HG03558 (cell line): ENCODE results near the gene C11orf42.
"Not testable (repeated sequence)": the region's sequence is repeated elsewhere in the genome, so short reads cannot be mapped to it uniquely, and the experiment has no call there.

ENCODE experiments used
- ATAC-seq: cut with Tn5 transposase; IDR thresholded peaks from one replicate; pipeline ENCODE4 v1.9.1; 2021; ENCODE audit warnings: moderate number of reproducible peaks; ENCODE audit not compliant: unreplicated experiment; ENCODE audit errors: extremely low read depth

Gene C11orf42

DNA sequence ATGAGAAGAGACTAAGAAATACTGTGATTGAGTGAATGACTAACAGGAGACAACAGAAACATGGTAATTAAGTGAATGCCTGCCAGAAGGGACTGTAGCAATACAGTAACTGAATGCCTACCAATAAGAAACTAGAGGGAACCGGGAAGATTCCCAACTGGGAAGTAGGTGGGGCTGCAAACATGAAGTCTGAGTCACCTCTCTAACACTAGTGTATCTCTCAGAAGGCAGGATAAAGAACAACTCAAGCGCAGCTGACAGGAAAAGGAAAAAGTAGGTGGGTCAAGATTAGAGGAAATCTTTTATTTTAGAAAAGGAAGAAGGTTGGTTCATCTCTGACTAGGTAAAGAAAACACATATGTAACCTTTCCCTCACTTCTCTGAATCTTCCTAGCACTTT is 14.0 kb downstream of the C11orf42 start:
- ATAC-seq: no peak

DNA sequence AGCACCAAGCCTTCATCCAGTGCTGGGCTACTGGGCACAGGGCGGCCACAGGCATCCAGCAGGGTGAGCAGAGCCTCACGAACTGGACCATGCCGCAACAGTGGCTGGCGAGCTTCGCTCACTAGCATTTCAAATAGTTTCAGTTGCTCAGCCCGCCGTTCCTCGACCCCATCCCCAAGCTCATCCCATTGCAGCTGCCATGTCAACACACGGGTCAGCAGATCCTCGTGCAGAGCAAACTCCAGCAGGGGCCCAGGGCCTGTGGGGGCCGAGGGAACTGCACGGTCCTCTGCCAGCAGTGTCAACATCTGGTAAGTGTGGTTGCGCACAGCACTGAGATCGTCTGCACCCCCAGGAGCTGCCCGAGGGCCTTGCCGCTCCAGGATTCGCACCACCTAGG is 18.5 kb downstream of the C11orf42 start:
- ATAC-seq: no peak

DNA sequence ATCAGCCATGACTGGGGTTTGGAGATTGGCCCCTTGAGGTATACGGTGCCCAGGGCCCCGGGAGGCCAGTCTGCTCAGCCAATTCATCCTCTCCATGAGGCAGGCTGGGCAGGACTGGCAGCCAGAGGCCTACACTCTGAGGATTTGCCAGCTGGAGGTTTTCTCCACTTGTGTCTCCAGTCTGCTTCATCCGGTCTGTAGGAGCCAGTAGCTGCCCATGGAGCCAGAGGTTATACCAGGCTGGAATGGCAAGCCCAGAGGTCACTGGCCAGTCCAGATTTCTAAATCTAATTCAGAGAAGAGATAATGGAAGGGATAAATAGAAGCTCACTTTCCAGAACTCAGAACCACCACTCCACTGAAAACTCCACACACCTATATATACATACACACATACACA is 19.1 kb downstream of the C11orf42 start:
- ATAC-seq: no peak

DNA sequence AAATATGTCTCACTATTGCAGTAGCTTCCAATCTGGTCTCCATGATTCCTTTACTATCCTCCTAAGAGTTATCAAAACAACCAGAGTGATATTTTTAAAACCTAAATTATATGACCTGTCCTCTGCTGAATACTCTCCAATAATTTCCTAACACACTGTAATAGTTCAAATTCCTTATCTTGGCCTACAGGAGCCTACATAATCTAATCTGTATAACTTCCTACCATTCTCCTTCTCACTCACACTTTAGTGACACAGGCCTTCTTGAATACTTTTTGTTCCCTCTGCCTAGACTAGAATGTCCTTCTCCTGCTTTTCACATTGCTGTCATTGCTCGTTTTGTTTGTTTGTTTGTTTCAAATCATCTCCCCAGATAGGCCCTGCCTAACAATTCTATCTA is 19.7 kb downstream of the C11orf42 start:
- ATAC-seq: no peak

DNA sequence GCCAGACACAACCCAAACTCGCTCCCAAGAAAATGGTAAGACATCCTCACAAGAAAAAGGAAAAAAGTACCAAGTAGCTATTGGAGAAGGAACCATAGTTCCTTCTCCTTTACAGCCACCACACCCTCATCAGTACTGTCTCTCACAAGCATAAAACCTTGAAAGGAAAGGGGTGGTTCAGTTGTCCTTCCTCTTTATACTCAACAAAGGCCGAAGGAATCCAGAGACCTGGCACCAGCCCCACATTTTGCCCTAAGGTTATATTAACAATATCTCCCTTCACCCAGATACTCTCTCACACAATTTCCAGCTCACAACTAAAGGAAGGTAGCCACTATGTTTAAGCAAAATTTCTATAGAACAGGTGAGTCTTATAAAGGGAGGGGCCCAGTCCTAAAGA is 20.5 kb downstream of the C11orf42 start:
- no peak for ATAC-seq

DNA sequence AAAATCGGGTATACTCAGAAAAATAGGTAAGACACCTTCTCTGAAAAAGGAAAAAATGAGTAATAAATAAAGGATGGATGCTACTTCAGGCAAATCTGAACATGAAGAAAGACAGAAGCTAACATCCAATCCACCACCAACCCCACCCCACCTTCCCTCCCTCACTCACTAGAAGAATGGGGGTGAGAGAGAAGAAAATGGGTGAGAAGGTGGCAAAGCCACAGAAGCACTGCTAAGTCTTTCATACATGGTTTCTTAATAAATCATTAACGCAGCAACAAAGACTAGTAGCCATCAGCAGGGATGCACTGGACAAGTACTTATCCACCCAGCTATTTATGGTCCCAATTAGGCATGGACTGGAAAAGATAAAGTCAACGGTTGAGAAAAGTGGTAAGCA is 23.2 kb downstream of the C11orf42 start:
- no peak for ATAC-seq

DNA sequence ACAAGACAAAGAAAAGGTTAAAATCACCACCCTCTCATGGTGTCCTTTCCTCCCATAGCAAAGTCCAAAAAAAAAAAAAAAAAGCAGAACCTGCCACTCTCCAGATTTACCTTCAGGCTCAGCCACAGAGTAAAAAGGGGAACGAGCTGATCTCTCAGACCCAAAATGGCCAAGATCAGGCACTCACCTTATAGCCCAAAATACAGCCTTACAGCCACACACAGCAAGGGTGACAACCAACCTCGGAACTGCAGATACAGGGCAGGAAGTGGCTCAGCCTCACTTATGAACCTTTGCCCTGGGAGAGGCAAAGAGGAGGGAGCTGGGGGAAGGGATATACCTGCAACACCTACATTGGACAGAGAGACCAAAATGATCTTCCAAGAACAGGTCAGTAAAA is 24.6 kb downstream of the C11orf42 start:
- no peak for ATAC-seq

DNA sequence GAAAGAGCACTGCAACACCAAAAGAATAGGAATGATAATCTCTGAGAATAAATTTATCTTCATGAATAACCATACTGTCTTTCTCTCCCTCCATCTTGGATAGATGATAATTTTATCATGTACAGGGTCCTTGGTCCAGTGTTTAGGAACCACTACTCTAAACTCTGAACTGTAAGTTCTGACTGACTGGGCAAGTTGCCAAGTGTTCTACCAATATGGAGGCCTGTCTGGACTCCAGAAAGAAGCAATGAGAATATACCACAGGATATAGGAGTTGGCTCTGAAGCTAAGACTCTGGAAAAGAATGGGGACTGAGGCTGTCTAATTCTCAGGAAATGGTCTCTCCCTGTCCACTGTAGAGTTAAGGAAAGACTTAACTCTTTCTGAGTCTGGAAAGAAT is 27.5 kb downstream of the C11orf42 start:
- ATAC-seq: no peak

DNA sequence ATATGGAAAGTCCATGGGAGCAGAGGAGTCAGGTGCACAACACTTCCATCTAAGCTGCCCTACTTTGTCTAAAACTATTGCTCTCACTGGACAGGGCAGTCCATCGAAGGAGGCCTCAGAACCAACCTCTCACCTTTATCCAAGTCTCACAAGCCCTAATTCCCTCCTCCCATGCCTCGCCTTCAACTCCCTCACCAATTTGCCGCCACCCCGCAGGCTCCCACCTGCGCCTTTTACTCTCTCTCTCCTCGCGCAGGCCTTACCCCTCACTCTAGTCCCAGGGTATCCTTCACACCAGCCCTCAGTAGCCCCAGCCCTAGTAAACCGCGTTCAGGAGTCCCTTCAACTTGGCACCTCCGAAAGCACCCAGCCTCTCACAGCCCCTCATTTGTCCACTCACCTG is 28.6 kb downstream of the C11orf42 start:
- ATAC-seq: no peak

DNA sequence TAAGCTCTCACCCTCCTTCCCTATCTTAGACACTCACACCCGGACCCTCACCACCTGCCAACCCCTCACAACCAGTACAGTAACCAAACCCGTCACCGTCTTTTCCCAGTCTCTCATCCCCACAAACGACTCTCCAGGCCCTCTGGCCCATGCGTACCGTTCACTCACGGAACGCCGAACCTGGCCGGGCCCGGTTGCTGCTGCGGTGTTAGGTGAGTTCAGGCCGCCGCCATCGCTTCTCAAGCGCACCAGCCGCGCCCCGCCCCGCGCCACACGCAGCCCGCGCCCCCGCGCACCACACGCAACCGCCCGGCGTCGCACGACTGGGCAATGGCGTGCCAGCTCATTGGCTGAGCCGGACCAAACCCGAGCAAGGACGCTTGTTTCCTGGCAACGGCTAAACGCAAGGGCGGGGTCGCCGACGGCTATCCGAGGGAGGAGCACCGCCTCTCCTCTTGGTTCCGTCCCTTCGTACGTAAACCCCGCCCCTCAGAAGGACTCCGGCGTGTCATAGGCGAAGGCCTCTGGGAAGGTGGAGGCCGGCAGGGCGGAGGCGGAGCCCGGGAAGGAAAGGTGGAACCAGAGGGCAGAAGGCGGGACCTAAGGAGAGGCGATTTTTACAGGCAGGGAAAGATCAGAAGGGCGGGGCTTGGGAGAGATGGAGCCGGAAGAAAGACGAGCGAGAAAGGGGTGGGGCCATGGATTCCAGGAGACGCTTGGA is 29.2 kb downstream of the C11orf42 start, which contains the start of gene FHIP1B:
Gene FHIP1B, minus strand, starts transcription at position 250 of the 721 bp plus-strand sequence. CDS start 10,120 bp downstream, outside the sequence.
- peak; percentile 92 for ATAC-seq

DNA sequence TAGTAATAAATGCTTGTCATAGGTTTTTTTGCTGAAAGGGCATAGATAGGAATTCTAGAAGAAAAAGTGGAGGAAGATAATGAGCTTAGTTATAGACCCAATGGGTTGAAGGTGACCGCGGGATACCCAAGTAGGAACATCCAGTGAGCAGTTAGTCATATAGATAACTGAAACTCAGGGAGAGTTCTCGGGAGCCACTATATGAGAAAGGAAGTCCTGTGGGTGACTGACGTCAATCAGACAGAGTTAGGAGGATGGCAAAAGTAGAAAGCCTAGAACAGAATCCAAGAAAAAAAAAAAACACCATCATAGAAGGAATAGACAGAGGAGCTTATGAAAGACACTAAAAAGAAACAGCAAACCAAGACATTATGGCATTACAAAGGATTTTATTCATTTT is 31.9 kb downstream of the C11orf42 start:
- ATAC-seq: no peak

DNA sequence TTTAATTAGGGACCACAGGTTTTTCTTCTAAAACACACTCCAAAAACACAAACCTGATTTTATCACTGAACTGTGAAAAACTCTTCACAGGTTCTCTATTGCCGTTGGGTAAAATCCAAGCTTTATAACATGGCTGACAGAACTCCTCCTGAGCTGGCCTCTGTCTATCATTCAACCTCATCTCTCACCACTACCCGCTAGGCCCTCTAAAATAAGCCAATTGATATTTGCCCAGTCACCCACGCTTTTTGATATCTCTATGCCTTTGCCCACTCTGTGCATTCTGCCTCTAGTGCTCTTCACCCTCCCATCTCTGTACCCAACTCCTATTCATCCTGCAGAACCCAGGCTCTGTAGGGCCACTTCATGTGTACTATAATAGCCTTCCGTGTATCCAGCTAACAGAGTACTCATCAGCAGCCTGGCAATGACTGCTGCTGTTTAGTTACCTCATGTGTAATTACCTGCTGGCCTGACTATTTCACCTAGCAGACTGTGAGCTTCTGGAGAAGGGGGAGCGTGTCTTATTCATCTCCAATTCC is 32.5 kb downstream of the C11orf42 start:
- no peak for ATAC-seq

DNA sequence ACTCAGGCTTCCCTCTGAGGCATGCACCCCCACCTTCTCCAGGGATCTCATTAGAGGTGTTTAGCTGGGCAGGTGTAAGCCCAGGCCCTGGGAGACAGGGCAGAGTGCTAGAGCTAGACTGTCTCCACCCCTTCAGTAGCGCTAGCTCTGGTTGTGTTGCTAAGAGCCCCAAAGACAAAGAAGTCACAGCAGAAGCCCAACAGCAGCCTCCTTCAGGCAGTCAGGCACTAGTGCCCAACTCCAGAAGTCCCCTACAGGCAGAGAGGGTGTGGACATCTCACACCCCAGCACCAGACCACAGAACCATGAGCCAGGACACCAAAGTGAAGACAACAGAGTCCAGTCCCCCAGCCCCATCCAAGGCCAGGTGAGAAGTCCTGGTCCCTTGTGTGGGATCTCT is 33.5 kb downstream of the C11orf42 start, which contains the start of gene CNGA4:
Gene CNGA4, plus strand, starts transcription at position 188 of the 400 bp plus-strand sequence. Its CDS starts 118 bp downstream, at position 306.
- no peak for ATAC-seq

DNA sequence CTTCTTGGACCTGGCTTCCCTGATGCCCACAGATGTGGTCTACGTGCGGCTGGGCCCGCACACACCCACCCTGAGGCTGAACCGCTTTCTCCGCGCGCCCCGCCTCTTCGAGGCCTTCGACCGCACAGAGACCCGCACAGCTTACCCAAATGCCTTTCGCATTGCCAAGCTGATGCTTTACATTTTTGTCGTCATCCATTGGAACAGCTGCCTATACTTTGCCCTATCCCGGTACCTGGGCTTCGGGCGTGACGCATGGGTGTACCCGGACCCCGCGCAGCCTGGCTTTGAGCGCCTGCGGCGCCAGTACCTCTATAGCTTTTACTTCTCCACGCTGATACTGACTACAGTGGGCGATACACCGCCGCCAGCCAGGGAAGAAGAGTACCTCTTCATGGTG is 34.8 kb downstream of the C11orf42 start:
- no peak for ATAC-seq

DNA sequence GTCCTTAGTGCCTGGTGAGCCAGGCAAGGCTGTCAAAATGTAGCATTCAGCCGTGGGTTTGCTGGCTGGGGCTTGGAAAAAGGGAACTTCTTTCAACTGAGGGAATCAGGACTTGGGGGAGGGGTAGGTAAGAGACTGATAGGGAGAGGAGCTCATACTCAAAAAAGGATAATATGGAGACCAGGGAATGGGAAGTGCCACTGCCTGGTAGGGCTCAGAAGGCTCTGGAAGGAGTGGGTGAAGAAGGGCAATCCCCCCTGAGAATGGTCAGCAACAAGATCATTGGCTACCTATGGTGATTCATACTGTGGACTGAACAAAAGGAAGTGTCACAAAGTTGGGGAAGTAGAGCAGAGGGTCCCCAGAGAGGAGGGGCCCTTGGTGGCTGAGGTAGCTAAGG is 35.4 kb downstream of the C11orf42 start:
- no peak for ATAC-seq

DNA sequence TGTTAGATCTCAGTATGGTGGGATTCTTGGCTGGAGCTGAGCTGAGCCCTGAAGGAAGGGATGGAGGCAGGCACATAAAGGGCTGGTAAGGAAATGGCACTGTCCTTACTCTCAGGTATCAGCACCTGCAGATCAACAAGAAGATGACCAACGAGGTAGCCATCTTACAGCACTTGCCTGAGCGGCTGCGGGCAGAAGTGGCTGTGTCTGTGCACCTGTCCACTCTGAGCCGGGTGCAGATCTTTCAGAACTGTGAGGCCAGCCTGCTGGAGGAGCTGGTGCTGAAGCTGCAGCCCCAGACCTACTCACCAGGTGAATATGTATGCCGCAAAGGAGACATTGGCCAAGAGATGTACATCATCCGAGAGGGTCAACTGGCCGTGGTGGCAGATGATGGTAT is 36.0 kb downstream of the C11orf42 start:
- ATAC-seq: no peak

DNA sequence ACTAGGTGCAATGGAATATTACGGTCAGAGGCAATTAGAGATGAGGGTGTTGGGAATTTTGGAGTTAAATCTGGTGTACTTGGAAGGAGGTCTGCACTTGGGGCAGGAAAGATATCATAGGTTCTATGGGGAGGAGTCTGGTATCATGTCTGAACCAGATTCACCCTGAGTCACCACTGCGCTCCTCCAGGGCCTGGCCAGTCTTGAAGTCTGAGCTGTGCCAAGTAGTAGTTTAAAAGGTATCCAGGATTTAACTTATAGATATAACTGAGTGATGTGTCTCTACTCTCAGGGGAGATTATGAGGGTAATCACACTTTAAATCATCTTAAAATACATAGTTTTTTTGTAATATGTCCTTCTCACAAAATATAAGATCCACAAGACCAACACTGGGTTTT is 40.2 kb downstream of the C11orf42 start:
- no peak for ATAC-seq

DNA sequence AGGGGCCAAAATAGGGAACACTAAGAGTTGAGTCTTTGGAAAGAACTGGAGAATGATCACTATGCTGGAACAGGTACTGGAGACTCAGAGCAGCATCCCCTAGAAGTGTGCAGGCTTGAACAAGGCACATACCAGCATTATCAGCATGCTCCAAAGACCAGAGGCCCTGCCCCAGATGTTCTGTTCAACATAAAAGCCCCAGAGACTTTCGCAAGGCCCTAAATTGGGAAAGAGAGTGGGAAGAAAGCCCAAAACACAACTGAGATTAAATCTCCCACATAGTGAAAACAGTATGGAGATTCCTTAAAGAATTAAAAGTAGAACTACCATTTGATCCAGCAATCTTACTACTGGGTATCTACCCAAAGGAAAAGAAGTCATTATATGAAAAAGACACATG is 42.9 kb downstream of the C11orf42 start:
- no peak for ATAC-seq

DNA sequence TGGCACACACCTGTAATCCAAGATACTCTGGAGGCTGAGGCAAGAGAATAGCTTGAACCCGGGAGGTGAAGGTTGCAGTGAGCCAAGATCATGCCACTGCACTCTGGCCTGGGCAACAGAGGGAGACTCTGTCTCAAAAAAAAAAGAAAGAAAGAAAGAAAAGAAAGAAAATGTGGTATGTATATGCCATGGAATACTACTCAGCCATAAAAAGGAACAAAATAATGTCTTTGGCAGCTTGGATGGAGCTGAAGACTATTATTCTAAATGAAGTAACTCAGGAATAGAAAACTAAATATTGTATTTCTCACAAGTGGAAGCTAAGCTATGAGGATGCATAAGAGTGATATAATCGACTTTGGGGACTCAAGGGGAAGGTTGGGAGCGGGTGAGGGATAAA is 43.5 kb downstream of the C11orf42 start:
- not testable (repeated sequence) for ATAC-seq

DNA sequence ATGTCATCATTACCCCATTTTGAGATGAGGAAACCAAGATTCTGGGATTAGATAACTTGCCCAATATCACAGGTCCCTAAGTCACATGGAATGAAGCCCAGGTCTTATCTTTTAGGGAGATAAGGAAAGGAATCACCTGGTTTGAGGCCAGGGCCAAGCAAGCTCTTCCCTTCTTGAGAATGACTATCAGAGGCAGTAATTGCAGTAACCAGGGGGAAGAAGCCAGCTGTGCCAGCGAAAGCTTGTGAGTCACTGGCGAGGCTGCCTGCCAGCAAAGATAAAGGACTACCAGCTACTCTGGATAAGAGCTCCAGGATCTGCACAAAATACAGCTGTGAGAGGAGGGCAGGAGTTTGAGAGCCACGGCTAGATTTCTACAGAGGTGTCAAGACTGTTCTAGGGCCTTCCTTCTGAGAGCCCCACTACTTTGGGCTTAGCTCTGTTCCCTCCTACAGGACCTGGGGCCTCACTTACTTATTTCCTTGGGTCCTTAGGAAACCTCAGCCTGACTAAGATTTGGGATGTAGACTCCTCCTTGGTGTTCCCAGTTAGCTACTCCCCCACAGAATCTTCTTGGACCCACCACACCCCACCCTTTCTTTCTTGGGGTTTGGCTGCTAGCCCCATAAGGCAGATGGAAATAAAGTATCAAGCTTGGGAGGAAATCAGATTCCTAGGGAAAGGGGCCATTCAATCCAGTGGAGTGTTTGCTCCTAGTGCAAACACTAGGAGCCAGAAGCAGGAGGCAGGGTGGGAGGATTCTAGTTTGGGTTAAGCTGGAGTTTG is 44.6 kb downstream of the C11orf42 start:
- no peak for ATAC-seq

DNA sequence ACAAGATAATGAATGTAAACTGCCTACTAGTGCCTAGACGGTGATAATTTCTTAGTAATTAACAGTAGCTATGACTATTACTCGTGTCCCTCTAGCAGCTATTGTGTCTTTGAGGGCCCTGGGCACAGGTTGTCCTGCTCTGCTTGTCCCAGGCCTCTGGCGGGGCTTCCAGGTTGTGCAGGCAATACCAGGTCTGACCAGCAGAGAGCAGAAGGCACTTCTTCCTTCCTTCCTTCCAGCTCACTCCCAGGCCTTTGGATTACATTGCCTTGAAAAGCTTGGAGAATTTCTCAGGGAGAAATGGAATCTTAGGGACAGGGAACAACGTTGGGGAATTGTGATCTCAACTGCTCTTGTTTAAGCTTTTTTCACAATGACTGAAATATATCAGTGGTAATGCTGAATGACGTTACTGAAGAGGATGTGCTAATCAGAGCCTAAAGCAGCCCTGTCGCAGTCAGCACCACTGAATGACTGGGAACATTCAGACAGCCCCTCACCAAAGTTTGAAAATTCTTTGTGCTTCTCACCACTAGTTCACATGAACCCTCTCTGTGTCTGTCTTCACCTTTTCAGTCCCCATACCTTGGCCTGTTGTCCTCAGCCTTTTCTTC is 45.9 kb downstream of the C11orf42 start:
- no peak for ATAC-seq
